ENCODE data around the gene ZNF888.
"Not testable (repeated sequence)": the region's sequence is repeated elsewhere in the genome, so short reads cannot be mapped to it uniquely, and the experiment has no call there.

Gene ZNF888

DNA sequence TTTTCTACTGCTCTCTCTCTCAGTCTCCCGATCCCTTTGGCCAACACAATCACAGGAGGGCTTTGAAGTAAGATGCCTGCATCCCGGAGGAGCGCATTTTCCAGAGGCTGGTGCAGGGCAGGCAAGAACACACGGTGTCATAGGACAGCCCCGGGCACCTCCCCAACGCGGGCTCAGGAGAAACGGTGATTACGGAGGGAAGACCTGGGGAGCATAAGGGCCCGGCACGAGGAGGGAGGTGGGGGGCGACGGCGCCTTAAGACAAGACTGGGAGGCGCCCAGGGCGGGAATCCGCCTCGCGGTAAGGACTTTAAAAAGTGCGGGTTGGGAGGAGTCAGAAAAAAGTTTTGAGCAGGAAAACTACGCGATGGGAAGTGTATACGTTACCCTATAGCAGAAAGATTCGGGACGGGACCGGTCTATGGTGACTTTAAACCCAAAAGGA lies 18.7 kb upstream of the ZNF888 start:
- DNase-seq (ENCODE audit: low read depth in 2 of 2, low spot score in 1 of 2), result no peak

GRCh38 chr19:52941523-52941922 lies 18.3 kb upstream of the ZNF888 start:
- not testable (repeated sequence) for DNase-seq (ENCODE audit: low read depth in 2 of 2, low spot score in 1 of 2)

DNA sequence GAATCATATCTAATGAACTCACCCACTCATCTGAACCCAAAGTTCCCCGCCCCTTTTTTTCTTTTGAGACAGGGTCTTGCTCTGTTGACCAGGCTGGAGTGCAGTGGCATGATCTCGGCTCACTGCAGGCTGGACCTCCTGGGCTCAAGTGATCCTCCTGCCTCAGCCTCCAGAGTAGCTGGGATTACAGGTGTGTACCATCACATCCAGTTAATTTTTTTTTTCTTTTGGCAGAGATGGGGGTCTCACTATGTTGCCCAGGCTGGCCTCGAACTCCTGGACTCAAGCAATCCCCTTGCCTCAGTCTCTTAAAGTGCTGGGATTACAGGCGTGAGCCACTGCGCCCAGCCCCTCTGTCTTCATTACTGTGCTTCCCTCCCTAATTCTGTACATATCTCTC lies 17.7 kb upstream of the ZNF888 start:
- DNase-seq (ENCODE audit: low read depth in 2 of 2, low spot score in 1 of 2), result not testable (repeated sequence)

GRCh38 chr19:52938761-52939160 lies 15.5 kb upstream of the ZNF888 start:
- no peak for DNase-seq (ENCODE audit: low read depth in 2 of 2, low spot score in 1 of 2)

- DNase-seq (ENCODE audit: low read depth in 2 of 2, low spot score in 1 of 2), result no peak
Measured at GRCh38 chr19:52936954-52937325, 13.7 kb upstream of the ZNF888 start.

- no peak for DNase-seq (ENCODE audit: low read depth in 2 of 2, low spot score in 1 of 2)
Measured at GRCh38 chr19:52936151-52936953, 13.1 kb upstream of the ZNF888 start.

- no peak for DNase-seq (ENCODE audit: low read depth in 2 of 2, low spot score in 1 of 2)
Measured at GRCh38 chr19:52935434-52935833, 12.2 kb upstream of the ZNF888 start.

- not testable (repeated sequence) for DNase-seq (ENCODE audit: low read depth in 2 of 2, low spot score in 1 of 2)
Measured at GRCh38 chr19:52924641-52925040, 1.4 kb upstream of the ZNF888 start.

DNA sequence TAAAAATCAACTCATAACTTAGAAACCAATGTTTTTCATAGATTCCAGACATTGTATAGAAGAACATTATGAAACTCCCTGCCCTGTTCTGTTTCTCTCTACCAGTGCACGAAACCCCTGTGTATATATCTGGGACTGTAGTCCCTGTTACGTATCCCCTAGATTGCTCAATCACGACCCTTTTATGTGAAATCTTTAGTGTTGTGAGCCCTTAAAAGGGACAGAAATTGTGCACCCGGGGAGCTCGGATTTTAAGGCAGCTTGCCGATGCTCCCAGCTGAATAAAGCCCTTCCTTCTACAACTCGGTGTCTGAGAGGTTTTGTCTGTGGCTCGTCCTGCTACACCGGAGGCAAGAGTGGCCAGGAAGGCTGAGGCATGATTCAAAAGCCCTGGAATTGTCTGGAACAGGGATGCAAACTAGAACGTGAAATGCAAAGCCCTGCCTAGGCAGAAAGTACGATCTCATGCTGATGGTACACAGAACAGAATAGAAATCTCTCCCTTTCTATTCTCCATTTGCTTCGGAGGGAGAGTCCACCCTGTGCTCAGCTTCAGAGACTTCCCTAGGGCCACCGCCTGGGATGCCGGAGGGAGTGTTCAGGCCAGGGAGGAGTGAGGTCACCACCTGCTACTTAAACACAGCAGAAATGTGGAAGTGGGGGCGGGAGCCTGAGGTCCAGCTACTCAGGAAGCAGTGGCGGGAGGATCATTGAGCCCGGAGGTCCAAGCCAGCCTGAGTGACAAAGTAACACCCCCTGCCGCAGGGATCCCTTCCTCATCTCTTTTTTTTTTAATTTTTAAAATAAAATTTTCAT lies 758 bp upstream of the ZNF888 start:
- no peak for DNase-seq (ENCODE audit: low read depth in 2 of 2, low spot score in 1 of 2)

- DNase-seq (ENCODE audit: low read depth in 2 of 2, low spot score in 1 of 2), result no peak
Measured at GRCh38 chr19:52917531-52917930, 5.7 kb downstream of the ZNF888 start.

DNA sequence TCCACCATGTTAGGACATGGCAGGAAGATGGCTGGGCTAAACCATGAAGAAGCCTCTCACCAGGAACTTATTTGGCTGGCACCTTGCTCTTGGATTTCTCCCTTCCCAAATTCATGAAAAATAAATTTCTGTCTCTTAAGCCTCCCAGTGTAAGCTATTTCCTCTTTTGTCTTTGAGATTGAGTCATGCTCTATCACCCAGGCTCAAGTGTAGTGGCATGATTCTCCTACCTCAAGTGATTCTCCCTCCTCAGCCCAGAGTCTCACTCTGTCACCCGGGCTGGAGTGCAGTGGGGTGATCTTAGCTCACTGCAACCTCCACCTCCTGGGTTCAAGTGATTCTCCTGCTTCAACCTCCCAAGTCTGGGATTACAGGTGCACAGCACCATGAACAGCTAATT lies 12.6 kb downstream of the ZNF888 start:
- no peak for DNase-seq (ENCODE audit: low read depth in 2 of 2, low spot score in 1 of 2)

GRCh38 chr19:52904052-52904780 lies 19.0 kb downstream of the ZNF888 start:
- DNase-seq (ENCODE audit: low read depth in 2 of 2, low spot score in 1 of 2), result not testable (repeated sequence)

GRCh38 chr19:52901842-52902241 lies 21.4 kb downstream of the ZNF888 start:
- no peak for DNase-seq (ENCODE audit: low read depth in 2 of 2, low spot score in 1 of 2)

DNA sequence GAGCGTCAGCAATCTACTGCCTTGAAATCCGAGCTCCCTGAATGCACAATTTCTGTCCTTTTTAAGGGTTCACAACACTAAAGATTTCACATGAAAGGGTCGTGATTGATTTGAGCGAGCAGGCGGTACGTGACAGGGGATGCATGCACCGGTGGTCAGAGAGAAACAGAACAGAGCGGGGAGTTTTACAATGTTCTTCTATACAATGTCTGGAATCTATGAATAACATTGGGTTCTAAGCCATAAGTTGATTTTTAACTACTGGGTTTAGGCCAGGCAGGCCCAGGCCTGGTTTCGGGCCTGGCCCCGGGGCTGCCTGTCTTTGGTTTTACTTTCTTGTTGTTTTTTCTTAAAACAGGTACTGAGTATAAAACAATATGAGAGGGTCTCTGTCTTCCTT lies 24.6 kb downstream of the ZNF888 start:
- not testable (repeated sequence) for DNase-seq (ENCODE audit: low read depth in 2 of 2, low spot score in 1 of 2)

GRCh38 chr19:52898101-52898500 lies 25.1 kb downstream of the ZNF888 start:
- DNase-seq (ENCODE audit: low read depth in 2 of 2, low spot score in 1 of 2), result no peak

GRCh38 chr19:52897138-52897935 lies 25.9 kb downstream of the ZNF888 start, which contains the start of gene ZNF320:
TSS of gene ZNF320 (minus strand) at chr19:52897635. CDS start at chr19:52890255, 7,380 bp downstream.
- DNase-seq (ENCODE audit: low read depth in 2 of 2, low spot score in 1 of 2), result peak; percentile 81 to 83

DNA sequence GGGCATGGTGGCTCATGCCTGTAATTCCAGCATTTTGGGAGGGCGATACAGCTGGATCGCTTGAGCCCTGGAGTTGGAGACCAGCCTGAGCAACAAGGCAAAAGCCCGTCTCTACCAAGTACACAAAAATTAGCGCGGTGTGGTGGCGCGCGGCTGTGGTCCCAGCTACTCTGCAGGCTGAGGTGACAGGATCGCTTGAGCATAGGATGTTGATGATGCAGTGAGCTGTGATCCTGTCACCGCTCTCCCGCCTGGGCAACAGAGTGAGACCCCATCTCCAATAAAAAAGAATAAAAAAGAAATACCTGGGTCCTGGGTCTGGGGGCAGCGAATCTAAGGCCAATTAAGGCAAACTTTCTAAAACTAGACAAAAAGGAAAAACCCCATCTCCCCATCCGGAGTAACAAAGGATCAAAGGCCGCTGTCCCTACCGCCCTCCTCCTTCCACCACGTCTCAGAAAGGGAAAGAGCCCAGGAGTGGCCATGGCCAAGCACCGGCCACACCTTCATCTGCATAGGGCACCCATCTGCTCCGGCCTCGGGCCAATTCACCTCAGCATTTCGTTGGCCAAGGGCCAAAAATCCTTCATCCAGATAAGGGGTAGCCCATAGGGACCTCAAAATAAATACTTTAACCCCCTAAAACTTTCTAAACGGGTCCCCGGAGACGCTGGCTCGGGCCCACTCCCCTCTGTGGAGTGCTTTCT lies 26.6 kb downstream of the ZNF888 start:
- no peak for DNase-seq (ENCODE audit: low read depth in 2 of 2, low spot score in 1 of 2)

DNA sequence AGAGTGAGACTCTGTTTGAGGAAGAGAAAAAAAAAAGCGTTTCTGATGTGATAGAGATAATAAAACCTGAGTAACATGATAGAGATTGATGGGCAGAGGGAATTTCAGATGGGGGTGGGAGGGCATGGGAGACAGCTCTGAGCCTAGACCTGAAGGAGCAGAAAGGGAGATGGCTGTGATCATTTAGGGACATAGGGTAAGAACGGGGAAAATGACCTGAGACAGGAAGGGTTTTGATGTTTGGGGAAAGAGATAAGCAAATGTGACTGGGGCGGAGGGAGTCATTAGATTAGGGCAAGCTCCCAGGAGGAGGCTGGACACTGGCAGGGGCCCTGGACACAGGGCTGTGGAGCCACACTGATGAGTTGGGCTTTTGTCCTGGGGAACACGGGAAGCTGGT lies 31.9 kb downstream of the ZNF888 start:
- no peak for DNase-seq (ENCODE audit: low read depth in 2 of 2, low spot score in 1 of 2)

- no peak for DNase-seq (ENCODE audit: low read depth in 2 of 2, low spot score in 1 of 2)
Measured at GRCh38 chr19:52889931-52890330, 33.3 kb downstream of the ZNF888 start.

- DNase-seq (ENCODE audit: low read depth in 2 of 2, low spot score in 1 of 2), result no peak
Measured at GRCh38 chr19:52889076-52889475, 34.2 kb downstream of the ZNF888 start.

All from stimulated activated CD8-positive, alpha-beta memory T cell treated with anti-CD3 and anti-CD28 coated beads, Interleukin-4, amount 100 ng/mL, for 1 hour (primary cell).